ENCODE results near the gene RNASEH2A. TPM values are rescaled to one million over a fixed set of nuclear protein-coding genes. Genes with fewer than 3 reads are reported as not detected.

RNASEH2A gene
- total and polyA plus RNA-seq, 2 donors (not counting 1 experiment from before 2014, with no cell fraction given): 14.5 to 18.9 TPM

DNA sequence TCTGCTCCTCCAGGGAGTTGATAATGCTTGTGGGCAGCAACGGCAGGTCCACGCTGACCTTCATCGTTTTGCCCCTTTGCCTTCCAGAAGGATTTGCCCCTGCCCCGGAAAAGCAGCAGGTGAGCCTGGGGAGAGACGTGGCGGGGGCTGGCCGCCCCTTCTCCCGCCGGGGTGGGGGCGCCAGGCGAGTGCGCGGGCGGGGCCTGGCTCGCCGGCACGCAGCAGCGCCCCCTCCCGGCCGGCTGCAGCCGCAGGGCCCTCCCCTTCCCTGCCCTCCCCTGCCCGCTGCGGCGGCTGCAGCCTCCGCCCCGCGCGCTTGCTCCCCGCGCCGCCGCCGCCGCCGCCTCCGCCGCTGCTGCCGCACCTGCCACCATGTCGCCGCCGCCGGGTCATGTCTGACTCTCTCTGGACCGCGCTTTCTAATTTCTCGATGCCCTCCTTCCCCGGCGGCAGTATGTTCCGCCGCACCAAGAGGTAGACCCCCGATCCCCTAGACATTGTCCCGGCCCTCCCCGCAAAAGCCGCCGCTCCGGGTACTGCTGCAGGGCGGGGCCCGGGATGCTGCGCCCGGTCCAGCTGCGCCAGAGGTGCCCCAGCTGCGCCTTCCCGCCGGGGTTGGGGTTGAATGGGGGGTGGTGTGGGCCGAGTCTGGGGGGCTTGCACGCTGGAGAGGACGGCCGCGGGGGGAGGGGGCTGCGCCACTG is 31.9 kb downstream of the RNASEH2A start, which contains the start of gene MAST1:
Gene MAST1, plus strand, starts transcription at position 334 of the 704 bp plus-strand sequence. Its CDS starts 58 bp downstream, at position 392.
- H3K9me3 ChIP-seq (ENCODE audit: control extremely low read depth in 1 of 3, control insufficient read depth in 2 of 3, insufficient read depth in 1 of 3, low read length in 2 of 3): peaks cover 0 to 44% (median 7%) of the 10 kb centered on the region in 3 donors
- peak within 1 kb of the TSS; percentile 91 for H3K4me2 ChIP-seq (replicated peaks; ENCODE audit: low read depth, low read length, poor library complexity, severe bottlenecking)
- ATAC-seq (ENCODE audit: low read depth) (peak; percentile 72), DNase-seq (peak; percentile 74)
- H3K27me3 ChIP-seq (replicated peaks in 1 of 4; ENCODE audit: control extremely low read depth in 1 of 4, control insufficient read depth in 3 of 4, insufficient read depth in 4 of 4, low read length in 3 of 4): peaks cover 6 to 93% (median 57%) of the 10 kb centered on the region in 4 experiments
- peak within 1 kb of the TSS; percentile 44 for H2AFZ ChIP-seq (ENCODE audit: insufficient read depth, low read depth, low read length, poor library complexity, severe bottlenecking)
- H3K36me3 ChIP-seq (replicated peaks in 1 of 2; ENCODE audit: control extremely low read depth in 1 of 2, control insufficient read depth in 1 of 2, extremely low read depth in 1 of 2, insufficient read depth in 2 of 2, low read length in 1 of 2): no peaks in the 10 kb centered on the region
- Mint-ChIP-seq H3K4me3 (peak within 1 kb of the TSS; percentile 75), H3K27me3 (peaks cover 65% of the 10 kb centered on the region), H3K27ac (no peak within 1 kb of the TSS), H3K4me1 (peaks cover 48% of the 10 kb centered on the region), H3K9me3 (ENCODE audit: insufficient read depth) (no peaks in the 10 kb centered on the region)
- no peaks in the 10 kb centered on the region for H3K79me2 ChIP-seq (ENCODE audit: control insufficient read depth, insufficient read depth, low read length)
- H3K4me1 ChIP-seq (ENCODE audit: control insufficient read depth in 2 of 2, insufficient read depth in 2 of 2, low read length in 2 of 2): peaks cover 43 to 56% of the 10 kb centered on the region in 2 donors
- H3K4me3 ChIP-seq (ENCODE audit: control extremely low read depth in 1 of 5, extremely low read depth in 1 of 5, insufficient read depth in 1 of 5, low read depth in 2 of 5, low read length in 4 of 5): peak within 1 kb of the TSS in 3 of 5 experiments; percentile 12 to 57 (median 36)
- intact Hi-C loops (cut with micrococcal nuclease): loop anchor here (2.0 kb wide), 1 partner anchor 32 kb away; the partner anchor contains the start of gene RNASEH2A
- 2% methylated on average over 58 of the region's 69 CpGs for WGBS (ENCODE audit: insufficient coverage)
- no peaks in the 10 kb centered on the region for H4K20me1 ChIP-seq (ENCODE audit: control insufficient read depth, insufficient read depth, low read length, poor library complexity, severe bottlenecking)
- H3K9ac ChIP-seq (ENCODE audit: low read length): peak within 1 kb of the TSS; percentile 52
- ChIA-PET POLR2A (no interaction called here), CTCF (interaction anchor here (1.8 kb wide), 1 partner anchor 9 kb away, joined by 12 read pairs; no protein-coding TSS in a partner anchor)
- TF ChIP-seq, protein P1, sequence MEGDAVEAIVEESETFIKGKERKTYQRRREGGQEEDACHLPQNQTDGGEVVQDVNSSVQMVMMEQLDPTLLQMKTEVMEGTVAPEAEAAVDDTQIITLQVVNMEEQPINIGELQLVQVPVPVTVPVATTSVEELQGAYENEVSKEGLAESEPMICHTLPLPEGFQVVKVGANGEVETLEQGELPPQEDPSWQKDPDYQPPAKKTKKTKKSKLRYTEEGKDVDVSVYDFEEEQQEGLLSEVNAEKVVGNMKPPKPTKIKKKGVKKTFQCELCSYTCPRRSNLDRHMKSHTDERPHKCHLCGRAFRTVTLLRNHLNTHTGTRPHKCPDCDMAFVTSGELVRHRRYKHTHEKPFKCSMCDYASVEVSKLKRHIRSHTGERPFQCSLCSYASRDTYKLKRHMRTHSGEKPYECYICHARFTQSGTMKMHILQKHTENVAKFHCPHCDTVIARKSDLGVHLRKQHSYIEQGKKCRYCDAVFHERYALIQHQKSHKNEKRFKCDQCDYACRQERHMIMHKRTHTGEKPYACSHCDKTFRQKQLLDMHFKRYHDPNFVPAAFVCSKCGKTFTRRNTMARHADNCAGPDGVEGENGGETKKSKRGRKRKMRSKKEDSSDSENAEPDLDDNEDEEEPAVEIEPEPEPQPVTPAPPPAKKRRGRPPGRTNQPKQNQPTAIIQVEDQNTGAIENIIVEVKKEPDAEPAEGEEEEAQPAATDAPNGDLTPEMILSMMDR (IDR thresholded peaks at IDR 0.05): peak; percentile 63
- TF ChIP-seq EZH2 (IDR thresholded peaks at IDR 0.05; ENCODE audit: borderline replicate concordance, insufficient read depth, low read depth, low read length, poor library complexity, severe bottlenecking): no peak
- no peak within 1 kb of the TSS for H3K27ac ChIP-seq (ENCODE audit: low read length in 2 of 2)
